ENCODE measurements around the gene MYOF.

- no peak for TF ChIP-seq CTCF (IDR thresholded peaks at IDR 0.05 in 4 of 5, conservative IDR thresholded peaks at IDR 0.05 in 1 of 5)
- TF ChIP-seq POLR2A (IDR thresholded peaks at IDR 0.05) = no peak
Measured at GRCh38 chr10:93468461-93469213, 13.5 kb downstream of the MYOF start.
